ENCODE data around the gene PLEKHM3.

GRCh38 chr2:208069186-208069585, 43.9 kb upstream of the PLEKHM3 start:
- TF ChIP-seq CTCF (IDR thresholded peaks at IDR 0.05) (no peak), POLR2A (IDR thresholded peaks at IDR 0.05) (no peak)

All from right lobe of liver (tissue), 4 donors.